Ectodermal cell (in vitro differentiated cells): ENCODE measurements around the gene APMAP.

Experiments used
- H3K27ac ChIP-seq: 2 replicates; pipeline ENCODE4 v1.7.0; 2013; ENCODE audit warnings: mild to moderate bottlenecking, low read depth, low read length; ENCODE audit not compliant: insufficient read depth, poor library complexity, severe bottlenecking
- H3K27me3 ChIP-seq: 2 replicates; pipeline ENCODE4 v1.7.0; 2013; ENCODE audit warnings: mild to moderate bottlenecking, low read length; ENCODE audit not compliant: insufficient read depth, control insufficient read depth, poor library complexity, severe bottlenecking
- H3K36me3 ChIP-seq: one replicate; pipeline ENCODE4 v1.7.0; 2013; ENCODE audit warnings: low read length; ENCODE audit not compliant: control insufficient read depth, insufficient read depth
- H3K4me1 ChIP-seq: one replicate; pipeline ENCODE4 v1.7.0; 2013; ENCODE audit warnings: low read length; ENCODE audit not compliant: control insufficient read depth, insufficient read depth
- H3K4me3 ChIP-seq: 2 replicates; pipeline ENCODE4 v1.7.0; 2013; ENCODE audit warnings: low read depth, low read length, control low read depth; ENCODE audit not compliant: insufficient read depth
- H3K9me3 ChIP-seq: 2 replicates; pipeline ENCODE4 v1.7.0; 2013; ENCODE audit warnings: mild to moderate bottlenecking, low read length, moderate library complexity; ENCODE audit not compliant: control insufficient read depth
- WGBS, 2 experiments: methylation state at CpG; one replicate each; pipeline ENCODE4 v1.1.7; 2013; ENCODE audit warnings: missing lambda C conversion rate in 2 of 2; 5-methylcytosine and 5-hydroxymethylcytosine counted together

APMAP gene

DNA sequence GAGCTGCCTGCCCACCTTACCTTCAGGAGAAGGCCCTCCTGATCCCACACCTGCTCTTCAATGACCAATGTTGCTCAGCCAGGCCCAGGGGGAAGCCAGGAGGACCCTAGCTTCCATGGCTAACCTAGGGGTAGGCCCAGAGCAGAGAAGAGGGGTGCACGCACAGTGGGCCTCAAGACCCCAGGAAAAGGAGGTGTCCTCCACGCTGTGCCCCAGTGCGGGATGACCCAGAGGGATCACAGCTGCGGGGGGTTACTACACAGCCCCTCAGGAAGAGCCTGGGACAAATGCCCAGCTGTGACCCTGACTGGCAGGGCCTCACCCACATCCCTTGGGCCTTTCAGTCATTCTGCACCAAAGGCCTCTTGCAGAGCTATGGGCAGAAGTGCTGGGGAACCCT lies 31.6 kb upstream of the APMAP start:
- H3K4me1 ChIP-seq = no peaks in the 10 kb centered on the region
- H3K27ac ChIP-seq = no peak overlapping the region
- H3K4me3 ChIP-seq = no peak overlapping the region
- H3K36me3 ChIP-seq = no peaks in the 10 kb centered on the region
- no peaks in the 10 kb centered on the region for H3K27me3 ChIP-seq
- 93 to 95% methylated on average over 4 of the region's 4 CpGs for WGBS, 2 experiments
- H3K9me3 ChIP-seq = no peaks in the 10 kb centered on the region

- Histone ChIP-seq H3K4me1 (no peaks in the 10 kb centered on the region), H3K27ac (no peak overlapping the region), H3K27me3 (no peaks in the 10 kb centered on the region), H3K36me3 (no peaks in the 10 kb centered on the region), H3K4me3 (no peak overlapping the region), H3K9me3 (no peaks in the 10 kb centered on the region)
- WGBS, 2 experiments = 78 to 79% methylated on average over 10 of the region's 10 CpGs
Measured at GRCh38 chr20:25023356-25023755, 30.8 kb upstream of the APMAP start.

DNA sequence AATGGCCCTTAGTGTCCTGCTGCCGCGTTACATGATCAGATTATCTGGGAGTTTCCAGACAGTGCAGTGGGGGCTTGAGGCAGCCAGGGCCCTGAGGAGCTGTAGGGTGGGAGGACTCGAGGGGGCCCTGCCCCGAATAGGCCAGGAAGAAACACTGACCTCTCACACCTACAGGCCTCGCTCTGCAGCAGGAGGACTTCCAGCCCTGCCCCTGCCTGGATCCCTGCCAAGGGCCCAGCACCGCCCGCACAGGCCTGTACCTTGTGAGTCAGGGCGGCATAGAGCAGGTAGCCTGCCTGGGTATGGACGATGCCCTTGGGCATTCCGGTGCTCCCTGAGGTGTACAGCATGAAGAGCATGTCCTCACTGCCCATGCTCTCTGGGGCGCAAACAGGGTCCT lies 30.1 kb upstream of the APMAP start:
- no peak overlapping the region for H3K27ac ChIP-seq
- H3K4me3 ChIP-seq = no peak overlapping the region
- H3K36me3 ChIP-seq = no peaks in the 10 kb centered on the region
- H3K27me3 ChIP-seq = no peaks in the 10 kb centered on the region
- H3K4me1 ChIP-seq = no peaks in the 10 kb centered on the region
- H3K9me3 ChIP-seq = no peaks in the 10 kb centered on the region
- 93 to 95% methylated on average over 11 of the region's 11 CpGs for WGBS, 2 experiments

DNA sequence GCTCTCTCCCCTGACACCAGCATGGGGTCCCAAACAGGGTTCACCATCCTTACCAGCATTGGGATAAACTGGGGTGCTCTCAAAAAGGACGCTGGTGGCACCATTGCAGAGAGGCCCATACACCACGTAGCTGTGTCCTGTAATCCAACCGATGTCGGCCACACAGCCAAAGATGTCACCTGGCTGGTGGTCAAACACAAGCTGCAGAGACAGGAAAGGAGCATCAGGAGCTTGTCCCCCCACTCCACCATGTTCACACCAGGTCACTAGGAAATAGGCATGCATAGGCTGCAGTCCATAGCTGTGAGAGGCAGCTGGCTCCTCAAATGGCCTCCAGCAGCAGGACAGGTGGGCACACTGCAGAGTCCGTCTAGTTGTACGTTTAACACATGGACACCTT lies 28.8 kb upstream of the APMAP start:
- no peaks in the 10 kb centered on the region for H3K36me3 ChIP-seq
- H3K4me1 ChIP-seq = no peaks in the 10 kb centered on the region
- no peaks in the 10 kb centered on the region for H3K9me3 ChIP-seq
- no peaks in the 10 kb centered on the region for H3K27me3 ChIP-seq
- 91 to 93% methylated on average over 6 of the region's 6 CpGs for WGBS, 2 experiments
- H3K4me3 ChIP-seq = no peak overlapping the region
- no peak overlapping the region for H3K27ac ChIP-seq

DNA sequence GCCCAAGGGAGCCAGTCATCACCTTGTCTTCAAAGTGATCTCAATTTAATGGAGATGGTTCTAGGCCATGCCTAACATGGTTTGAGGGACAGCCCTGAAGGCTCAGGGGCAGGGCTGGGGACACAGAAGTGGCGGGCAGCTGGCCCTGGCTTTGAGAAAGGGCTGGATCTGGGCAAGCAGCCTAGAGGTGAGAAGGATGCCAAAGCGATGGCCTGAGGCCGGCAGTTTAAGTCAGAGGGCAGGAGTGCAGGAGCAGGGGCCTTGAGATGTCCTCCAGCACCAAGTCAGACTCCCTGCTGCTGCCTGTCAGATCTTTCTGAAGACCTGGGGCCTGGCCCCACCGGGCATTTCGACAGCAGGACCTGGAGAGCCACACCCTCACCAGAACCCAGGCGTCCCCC lies 28.4 kb upstream of the APMAP start:
- no peaks in the 10 kb centered on the region for H3K9me3 ChIP-seq
- H3K4me3 ChIP-seq = no peak overlapping the region
- no peaks in the 10 kb centered on the region for H3K27me3 ChIP-seq
- no peaks in the 10 kb centered on the region for H3K4me1 ChIP-seq
- H3K27ac ChIP-seq = no peak overlapping the region
- H3K36me3 ChIP-seq = no peaks in the 10 kb centered on the region
- 94 to 95% methylated on average over 6 of the region's 6 CpGs for WGBS, 2 experiments

DNA sequence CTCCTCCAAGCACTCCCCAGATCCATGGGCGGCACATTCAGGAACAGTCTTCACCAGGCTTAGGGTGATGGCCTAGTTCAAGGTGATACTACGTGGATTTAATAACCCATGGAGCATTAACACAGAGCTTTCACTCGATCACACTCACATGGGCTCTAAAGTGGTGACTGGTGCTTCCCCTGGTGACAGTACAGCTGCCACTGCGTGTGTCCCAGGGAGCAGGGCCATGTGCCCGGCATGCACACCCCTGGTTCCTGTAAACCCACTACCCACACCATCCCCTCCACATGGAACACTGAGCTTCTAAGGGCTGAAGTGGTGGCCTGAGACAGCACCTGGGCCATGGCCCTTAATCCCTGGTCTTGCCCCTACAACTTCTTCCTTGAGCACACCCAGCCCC lies 27.8 kb upstream of the APMAP start:
- H3K4me3 ChIP-seq = no peak overlapping the region
- no peaks in the 10 kb centered on the region for H3K27me3 ChIP-seq
- H3K36me3 ChIP-seq = no peaks in the 10 kb centered on the region
- H3K9me3 ChIP-seq = no peaks in the 10 kb centered on the region
- no peaks in the 10 kb centered on the region for H3K4me1 ChIP-seq
- H3K27ac ChIP-seq = no peak overlapping the region
- whole genome bisulfite sequencing, 2 experiments = 93 to 97% methylated on average over 5 of the region's 5 CpGs

GRCh38 chr20:25019381-25020155 lies 27.0 kb upstream of the APMAP start:
- no peaks in the 10 kb centered on the region for H3K4me1 ChIP-seq
- no peak overlapping the region for H3K4me3 ChIP-seq
- no peak overlapping the region for H3K27ac ChIP-seq
- no peaks in the 10 kb centered on the region for H3K9me3 ChIP-seq
- WGBS, 2 experiments = 86 to 89% methylated on average over 16 of the region's 16 CpGs
- H3K27me3 ChIP-seq = no peaks in the 10 kb centered on the region
- H3K36me3 ChIP-seq = no peaks in the 10 kb centered on the region

DNA sequence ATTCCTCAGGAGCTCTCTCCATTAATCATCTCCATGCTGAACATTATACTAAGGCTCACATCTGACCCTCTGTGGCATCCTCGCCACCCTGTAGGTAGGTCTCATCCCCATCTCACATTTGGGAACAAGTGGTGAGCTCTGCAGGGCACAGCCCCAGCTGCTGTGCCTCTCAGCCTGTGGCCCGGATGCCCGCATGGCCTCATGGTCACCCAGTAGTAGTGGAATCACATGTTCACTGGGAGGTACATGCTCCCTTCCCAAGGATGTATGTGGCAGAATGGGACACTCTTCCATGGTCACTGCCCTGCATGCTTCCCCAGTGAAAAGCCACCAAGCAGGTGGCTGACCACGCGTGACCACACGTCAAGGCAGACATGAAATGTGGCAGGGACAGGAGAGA lies 26.3 kb upstream of the APMAP start:
- H3K27ac ChIP-seq = no peak overlapping the region
- no peaks in the 10 kb centered on the region for H3K9me3 ChIP-seq
- H3K36me3 ChIP-seq = no peaks in the 10 kb centered on the region
- no peaks in the 10 kb centered on the region for H3K4me1 ChIP-seq
- 94 to 96% methylated on average over 6 of the region's 6 CpGs for WGBS, 2 experiments
- no peaks in the 10 kb centered on the region for H3K27me3 ChIP-seq
- H3K4me3 ChIP-seq = no peak overlapping the region

- H3K27ac ChIP-seq = no peak overlapping the region
- no peaks in the 10 kb centered on the region for H3K4me1 ChIP-seq
- H3K36me3 ChIP-seq = no peaks in the 10 kb centered on the region
- H3K4me3 ChIP-seq = no peak overlapping the region
- WGBS, 2 experiments = 92 to 94% methylated on average over 2 of the region's 2 CpGs
- H3K27me3 ChIP-seq = no peaks in the 10 kb centered on the region
- H3K9me3 ChIP-seq = no peaks in the 10 kb centered on the region
Measured at GRCh38 chr20:25018425-25018824, 25.9 kb upstream of the APMAP start.

DNA sequence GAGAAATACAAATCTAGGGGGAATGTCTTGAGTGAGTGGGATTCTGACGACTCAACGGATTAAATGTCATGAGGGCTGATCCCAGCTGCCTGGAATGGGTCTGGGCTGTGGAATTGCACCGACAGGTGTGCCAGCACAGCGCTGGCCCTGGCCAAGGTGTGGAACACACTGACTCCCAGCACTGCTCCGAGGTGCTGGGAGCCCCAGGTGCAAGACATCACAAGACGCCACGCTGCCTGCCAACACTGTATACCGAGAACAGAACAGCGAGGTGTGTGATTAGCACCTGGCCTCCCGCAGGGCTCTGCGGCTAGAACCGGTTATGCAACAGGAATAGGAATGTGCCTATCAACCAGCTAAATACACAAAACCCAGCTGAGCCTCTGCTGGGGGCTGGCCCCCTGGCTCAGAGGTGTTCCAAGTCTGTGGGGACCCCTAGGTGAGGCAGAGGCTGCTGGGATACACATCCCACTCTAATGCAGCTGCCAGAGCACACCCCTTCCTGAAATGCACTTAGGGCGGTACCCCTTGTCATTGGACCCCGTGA lies 24.8 kb upstream of the APMAP start:
- Histone ChIP-seq H3K9me3 (no peaks in the 10 kb centered on the region), H3K27ac (no peak overlapping the region), H3K4me1 (no peaks in the 10 kb centered on the region), H3K4me3 (no peak overlapping the region), H3K27me3 (no peaks in the 10 kb centered on the region), H3K36me3 (no peaks in the 10 kb centered on the region)
- WGBS, 2 experiments = 77 to 89% methylated on average over 14 of the region's 14 CpGs
